ENCODE measurements around the gene TOMM34. TPM values are rescaled to one million over a fixed set of nuclear protein-coding genes. Genes with fewer than 3 reads are reported as not detected.

Gene TOMM34
- polyA plus RNA-seq, 1 of the 3 experiments (the other 2 are of a cell fraction): 40.5 TPM

- Histone ChIP-seq H3F3A (replicated peaks; ENCODE audit: insufficient read depth) (no peaks in the 10 kb centered on the region), H3K9me3 (no peaks in the 10 kb centered on the region), H3K36me3 (replicated peaks in 1 of 2; ENCODE audit: control insufficient read depth in 1 of 2, insufficient read depth in 2 of 2, low read length in 1 of 2) (peaks cover 23 to 33% of the 10 kb centered on the region in 2 experiments), H3K9me2 (no peaks in the 10 kb centered on the region), H3K27me3 (ENCODE audit: insufficient read depth) (no peaks in the 10 kb centered on the region), H3K79me2 (ENCODE audit: insufficient read depth) (peaks cover 100% of the 10 kb centered on the region), H2AFZ (ENCODE audit: low read depth) (no peak overlapping the region), H3K4me1 (ENCODE audit: control insufficient read depth in 1 of 2, insufficient read depth in 2 of 2, low read depth in 1 of 2, low read length in 1 of 2) (peaks cover 0 to 2% of the 10 kb centered on the region in 2 experiments; a peak in 3 of 4 replicates), H3K4me3 (ENCODE audit: low read depth in 2 of 2, low read length in 1 of 2) (no peak overlapping the region), H3K4me2 (no peak overlapping the region), H3K27ac (ENCODE audit: low read depth in 2 of 2, low read length in 1 of 2) (no peak overlapping the region), H3K9ac (no peak overlapping the region), H4K20me1 (ENCODE audit: insufficient read depth) (peaks cover 100% of the 10 kb centered on the region)
- POLR2A ChIA-PET: interaction anchor here (0.6 to 2.0 kb wide), 2 partner anchors 11 to 55 kb away, joined by 3 to 7 read pairs; partner anchors contain the start of gene YWHAB
- no peak for DNase-seq
- CTCF ChIA-PET: interaction anchor here (0.6 to 2.1 kb wide), 3 partner anchors 8 to 61 kb away, joined by 3 to 9 read pairs (median 3); no protein-coding TSS in a partner anchor
- 100% methylated on average over 1 of the region's 1 CpG for WGBS (ENCODE audit: low lambda C conversion rate)
- no peak for TF ChIP-seq FOSL2 (IDR thresholded peaks at IDR 0.05; ENCODE audit: borderline replicate concordance, low read depth)
- TF ChIP-seq SMC3 (IDR thresholded peaks at IDR 0.05; ENCODE audit: low read depth, low read length): no peak
- TF ChIP-seq JUND (IDR thresholded peaks at IDR 0.05): no peak
Observed at GRCh38 chr20:44896583-44896982, 63.6 kb downstream of the TOMM34 start.

DNA sequence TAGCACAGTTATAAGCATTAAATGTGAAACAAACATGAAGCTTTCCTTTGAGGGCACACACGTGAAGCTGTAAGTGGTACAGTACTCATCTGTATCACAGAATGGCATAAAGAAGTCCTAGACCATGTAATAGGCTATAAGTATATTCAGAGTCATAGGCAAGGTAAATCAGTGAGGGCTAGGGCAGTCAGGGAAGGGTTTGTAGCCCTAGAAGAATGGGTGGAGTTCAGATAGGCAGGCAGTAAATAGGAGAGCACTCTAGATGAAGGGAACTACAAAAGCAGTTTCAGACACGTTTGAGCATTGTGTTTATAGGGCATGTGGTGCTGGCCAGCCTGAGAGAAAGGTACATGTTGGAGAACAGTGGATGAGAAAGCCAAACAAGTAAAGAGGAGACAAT lies 65.2 kb downstream of the TOMM34 start:
- no peaks in the 10 kb centered on the region for H3K9me2 ChIP-seq
- H3K9ac ChIP-seq: no peak overlapping the region
- CTCF ChIA-PET: interaction anchor here (0.8 kb wide), 1 partner anchor 211 kb away, joined by 3 read pairs; no protein-coding TSS in a partner anchor
- H3K4me1 ChIP-seq (ENCODE audit: control insufficient read depth in 1 of 2, insufficient read depth in 2 of 2, low read depth in 1 of 2, low read length in 1 of 2): no peaks in the 10 kb centered on the region; a peak in 3 of 4 replicates
- H3K4me3 ChIP-seq (ENCODE audit: low read depth in 2 of 2, low read length in 1 of 2): no peak overlapping the region
- H3K4me2 ChIP-seq: no peak overlapping the region
- WGBS (ENCODE audit: low lambda C conversion rate): 93% methylated on average over 2 of the region's 2 CpGs
- no peaks in the 10 kb centered on the region for H3K9me3 ChIP-seq
- peaks cover 100% of the 10 kb centered on the region for H3K79me2 ChIP-seq (ENCODE audit: insufficient read depth)
- H3K27me3 ChIP-seq (ENCODE audit: insufficient read depth): no peaks in the 10 kb centered on the region
- POLR2A ChIA-PET: interaction anchor here (2.0 kb wide), 1 partner anchor 10 kb away, joined by 7 read pairs; the partner anchor contains the start of gene YWHAB
- H2AFZ ChIP-seq (ENCODE audit: low read depth): no peak overlapping the region
- H3K36me3 ChIP-seq (replicated peaks in 1 of 2; ENCODE audit: control insufficient read depth in 1 of 2, insufficient read depth in 2 of 2, low read length in 1 of 2): peaks cover 25 to 30% of the 10 kb centered on the region in 2 experiments
- TF ChIP-seq SIN3A (IDR thresholded peaks at IDR 0.05; ENCODE audit: borderline replicate concordance, low read depth, low read length) (no peak), EZH2phosphoT487 (IDR thresholded peaks at IDR 0.05; ENCODE audit: borderline replicate concordance, low read depth) (no peak)
- no peak for DNase-seq
- no peak overlapping the region for H3K27ac ChIP-seq (ENCODE audit: low read depth in 2 of 2, low read length in 1 of 2)
- H4K20me1 ChIP-seq (ENCODE audit: insufficient read depth): peaks cover 100% of the 10 kb centered on the region
- H3F3A ChIP-seq (replicated peaks; ENCODE audit: insufficient read depth): no peaks in the 10 kb centered on the region

Small RNA genes within 50 kb of the gene (small RNA-seq; reads per million reads assigned to genes)
- gene RF00019: 0 reads per million in 7 experiments

Other genes starting within 250 kb of the TOMM34 start
- 0.05 TPM in 2 replicates for gene CCN5, start 245.0 kb downstream of the TOMM34 start, polyA plus RNA-seq (2012; rRNA removed)
- gene KCNK15, start 214.5 kb downstream of the TOMM34 start, polyA plus RNA-seq (2012; rRNA removed): 0.02 and 0.10 TPM in 2 replicates
- gene RIMS4, start 149.9 kb downstream of the TOMM34 start, polyA plus RNA-seq (2012; rRNA removed): 0.13 and 0.44 TPM in 2 replicates
- gene YWHAB, start 74.7 kb downstream of the TOMM34 start, polyA plus RNA-seq (2012; rRNA removed): 84.3 and 94.3 TPM in 2 replicates
- gene PABPC1L, start 50.3 kb downstream of the TOMM34 start, polyA plus RNA-seq (2012; rRNA removed): 205 and 251 TPM in 2 replicates
- gene STK4, start 6.1 kb upstream of the TOMM34 start, polyA plus RNA-seq (2012; rRNA removed): 11.4 and 17.2 TPM in 2 replicates
- gene KCNS1, start 140.7 kb upstream of the TOMM34 start, polyA plus RNA-seq (2012; rRNA removed): 0.07 and 0.13 TPM in 2 replicates
- 0.08 and 0.11 TPM in 2 replicates for gene WFDC5, start 154.8 kb upstream of the TOMM34 start, polyA plus RNA-seq (2012; rRNA removed)
- not detected in 2 replicates for gene WFDC12, start 164.1 kb upstream of the TOMM34 start, polyA plus RNA-seq (2012; rRNA removed)
- gene PI3, start 214.5 kb upstream of the TOMM34 start, polyA plus RNA-seq (2012; rRNA removed): 0.12 TPM in 1 of 2 replicates, not detected in the other
- not detected in 2 replicates for gene SEMG1, start 246.6 kb upstream of the TOMM34 start, polyA plus RNA-seq (2012; rRNA removed)

All from SK-N-SH (cell line).